IMR-90 (cell line): ENCODE measurements around the gene RBFA. TPM values are rescaled to one million over a fixed set of nuclear protein-coding genes. Genes with fewer than 3 reads are reported as not detected.

Experiments
- ATAC-seq: fragments of 200-7000 bp; cut with Tn5 transposase; 2 replicates; pipeline ENCODE4 v1.9.1; 2020; ENCODE audit warnings: low read depth, mild to moderate bottlenecking, moderate library complexity
- BruUV-seq: library from RNA; stranded (reverse); fragments of 400-500 nt; replicated peaks from 2 replicates; lab custom pipeline; 2021; lab: Mats Ljungman, UMichigan
- CTCF ChIA-PET: fragments of 300-600 bp; formaldehyde crosslinking; extraction: SDS; loops from one replicate; lab custom pipeline; 2021; ENCODE audit warnings: antibody characterized with exemption; lab: Yijun Ruan, JAX
- POLR2A ChIA-PET: fragments of 300-600 bp; sonication (Branson Sonifier 250); formaldehyde crosslinking; loops from one replicate; lab custom pipeline; 2022; ENCODE audit warnings: antibody characterized with exemption; ENCODE audit not compliant: unreplicated experiment; lab: Charles Lee
- DNase-seq: peaks from one replicate; pipeline ENCODE4 v3.0.0; 2013
- H2AFZ ChIP-seq: replicated peaks from 2 replicates; pipeline ENCODE3; 2013; ENCODE audit warnings: low read length, mild to moderate bottlenecking; ENCODE audit not compliant: poor library complexity
- H2AK5ac ChIP-seq: 2 replicates; pipeline ENCODE4 v1.6.1; 2013; ENCODE audit warnings: low read depth, low read length, inconsistent platforms
- H2AK9ac ChIP-seq: replicated peaks from 2 replicates; pipeline ENCODE3; 2013; ENCODE audit warnings: mild to moderate bottlenecking, low read depth, low read length, moderate library complexity; ENCODE audit not compliant: poor library complexity
- H2BK120ac ChIP-seq: 2 replicates; pipeline ENCODE4 v1.6.1; 2013; ENCODE audit warnings: low read depth, low read length, inconsistent platforms
- H2BK15ac ChIP-seq: 3 replicates; pipeline ENCODE4 v1.6.1; 2013; ENCODE audit warnings: low read depth, low read length, inconsistent platforms
- H2BK20ac ChIP-seq: 2 replicates; pipeline ENCODE4 v1.6.1; 2013; ENCODE audit warnings: low read depth, mild to moderate bottlenecking, inconsistent platforms, low read length, moderate library complexity
- H2BK5ac ChIP-seq: 2 replicates; pipeline ENCODE4 v1.6.1; 2013; ENCODE audit warnings: mild to moderate bottlenecking, low read depth, low read length, inconsistent platforms; ENCODE audit not compliant: poor library complexity, severe bottlenecking
- H3K14ac ChIP-seq: replicated peaks from 2 replicates; pipeline ENCODE4 v1.6.1; 2013; ENCODE audit warnings: low read depth, low read length, inconsistent platforms
- H3K18ac ChIP-seq: 2 replicates; pipeline ENCODE4 v1.6.1; 2013; ENCODE audit warnings: low read depth, low read length, control low read depth
- H3K23ac ChIP-seq: 2 replicates; pipeline ENCODE4 v1.6.1; 2013; ENCODE audit warnings: low read depth, low read length, inconsistent platforms
- H3K27ac ChIP-seq: 2 replicates; pipeline ENCODE4 v1.5.1; 2013; ENCODE audit warnings: mild to moderate bottlenecking, control low read depth, low read length; ENCODE audit not compliant: insufficient read depth
- H3K27me3 ChIP-seq: 2 replicates; pipeline ENCODE4 v1.6.1; 2013; ENCODE audit warnings: low read length; ENCODE audit not compliant: control insufficient read depth, insufficient read depth
- H3K36me3 ChIP-seq: 2 replicates; pipeline ENCODE4 v1.6.1; 2013; ENCODE audit warnings: low read length, mixed read lengths; ENCODE audit not compliant: control insufficient read depth, insufficient read depth
- H3K4ac ChIP-seq: 2 replicates; pipeline ENCODE4 v1.6.1; 2013; ENCODE audit warnings: low read depth, low read length, inconsistent platforms
- H3K4me1 ChIP-seq: 2 replicates; pipeline ENCODE4 v1.6.1; 2013; ENCODE audit warnings: low read length, mixed read lengths; ENCODE audit not compliant: control insufficient read depth, insufficient read depth
- H3K4me2 ChIP-seq: 2 replicates; pipeline ENCODE4 v1.6.1; 2013; ENCODE audit warnings: low read depth, mild to moderate bottlenecking, control low read depth, low read length, moderate library complexity
- H3K4me3 ChIP-seq: 2 replicates; pipeline ENCODE4 v1.5.1; 2013; ENCODE audit warnings: low read depth, mild to moderate bottlenecking, control low read depth, low read length, moderate library complexity; ENCODE audit not compliant: insufficient read depth
- H3K56ac ChIP-seq: 2 replicates; pipeline ENCODE4 v1.6.1; 2013; ENCODE audit warnings: low read length, inconsistent platforms; ENCODE audit not compliant: insufficient read depth; ENCODE audit errors: extremely low read depth
- H3K79me1 ChIP-seq, 2 experiments: 2 replicates each; pipeline ENCODE4 v1.6.1; 2013; ENCODE audit warnings: low read length in 2 of 2, inconsistent platforms in 1 of 2, low read depth in 1 of 2
- H3K9ac ChIP-seq: 2 replicates; pipeline ENCODE4 v1.6.1; 2013; ENCODE audit warnings: low read depth, low read length, control low read depth
- H3K9me1 ChIP-seq: 2 replicates; pipeline ENCODE4 v1.6.1; 2013; ENCODE audit warnings: low read length, inconsistent platforms; ENCODE audit not compliant: insufficient read depth
- H3K9me3 ChIP-seq: 2 replicates; pipeline ENCODE4 v1.6.1; 2013; ENCODE audit warnings: low read length; ENCODE audit not compliant: control insufficient read depth, insufficient read depth
- H4K20me1 ChIP-seq: 2 replicates; pipeline ENCODE4 v1.6.1; 2013; ENCODE audit warnings: low read length, inconsistent platforms; ENCODE audit not compliant: insufficient read depth
- H4K5ac ChIP-seq: 2 replicates; pipeline ENCODE4 v1.6.1; 2013; ENCODE audit warnings: mild to moderate bottlenecking, low read depth, low read length, control low read depth
- H4K8ac ChIP-seq, 2 experiments: 2 replicates each; pipeline ENCODE4 v1.6.1; 2013; ENCODE audit warnings: low read depth in 2 of 2, low read length in 2 of 2, control low read depth in 1 of 2, inconsistent platforms in 1 of 2
- H4K91ac ChIP-seq: 2 replicates; pipeline ENCODE4 v1.6.1; 2013; ENCODE audit warnings: low read depth, low read length, inconsistent platforms; ENCODE audit not compliant: insufficient read depth
- FOS ChIP-seq: fragments of 150-350 bp; IDR thresholded peaks from 2 replicates; pipeline ENCODE4 v1.6.1; 2016; ENCODE audit warnings: low read depth, low read length
- MAFK ChIP-seq: IDR thresholded peaks from 2 replicates; pipeline ENCODE4 v1.6.1; 2012; ENCODE audit warnings: low read depth, low read length, improper control_type of control experiment
- WGBS, 2 experiments: methylation state at CpG; one replicate each; pipeline versions ENCODE4 v1.1.5 to v1.1.7; 2013; ENCODE audit warnings: missing lambda C conversion rate in 2 of 2; ENCODE audit not compliant: insufficient read length in 1 of 2; ENCODE audit errors: extremely low coverage in 2 of 2; 5-methylcytosine and 5-hydroxymethylcytosine counted together
- dilution Hi-C: fragments of 300-500 bp; cut with HindIII; formaldehyde crosslinking; loops from one replicate; pipeline ENCODE4 v1.14.3; 2018; ENCODE audit warnings: low sequenced_read_pairs; ENCODE audit not compliant: unreplicated experiment
- in situ Hi-C: fragments of 300-500 bp; cut with MboI; formaldehyde crosslinking; loops from 3 replicates; pipeline ENCODE4 v1.14.3; 2019; ENCODE audit warnings: low sequenced_read_pairs, inconsistent platforms, mixed read lengths
- intact Hi-C: fragments of 100-400 bp; cut with micrococcal nuclease; formaldehyde crosslinking; loops from 2 replicates; pipeline ENCODE4 v1.10.0; 2022
- polyA plus RNA-seq, 3 experiments: library from polyadenylated mRNA; depleted of rRNA; stranded (reverse); fragments of >200 nt; gene quantifications; 2 replicates each; pipeline ENCODE4 v1.2.3, GENCODE V29; 2012; ENCODE audit warnings: low replicate concordance in 1 of 3
- total RNA-seq: library from RNA; depleted of rRNA; stranded (reverse); fragments of >200 nt; gene quantifications from 2 replicates; pipeline ENCODE4 v1.2.3, GENCODE V29; 2012

The RBFA gene
- total and polyA plus RNA-seq, 2 of the 4 experiments (the other 2 are of a cell fraction): 21.0 to 38.0 TPM

GRCh38 chr18:80040515-80040914, 6.3 kb downstream of the RBFA start:
- H2BK120ac ChIP-seq: no peak overlapping the region
- dilution Hi-C loops (no loop called here), intact Hi-C loops (no loop called here), in situ Hi-C loops (no loop called here)
- H3K56ac ChIP-seq: no peak overlapping the region
- no peak overlapping the region for H3K23ac ChIP-seq
- H2AFZ ChIP-seq: no peak overlapping the region
- no peak overlapping the region for H2AK9ac ChIP-seq
- H3K9me3 ChIP-seq: no peaks in the 10 kb centered on the region
- H3K9me1 ChIP-seq: peaks cover 7% of the 10 kb centered on the region
- no TSS peak for BruUV-seq
- no peak overlapping the region for H3K4ac ChIP-seq
- no peak overlapping the region for H4K91ac ChIP-seq
- CTCF ChIA-PET: interaction anchor here (1.0 kb wide), 1 partner anchor 75 kb away, joined by 3 read pairs; no protein-coding TSS in a partner anchor
- H3K18ac ChIP-seq: no peak overlapping the region
- H3K27ac ChIP-seq: no peak overlapping the region
- H2AK5ac ChIP-seq: no peak overlapping the region
- H3K79me1 ChIP-seq: peaks cover 14 to 34% of the 10 kb centered on the region in 2 experiments
- H3K4me2 ChIP-seq: no peak overlapping the region
- no peak overlapping the region for H3K4me3 ChIP-seq
- H3K14ac ChIP-seq: no peak overlapping the region
- DNase-seq: no peak
- H3K4me1 ChIP-seq: peaks cover 2% of the 10 kb centered on the region; the same call in 1 of the 2 replicates
- H3K36me3 ChIP-seq: peaks cover 21% of the 10 kb centered on the region
- H4K20me1 ChIP-seq: peaks cover 3% of the 10 kb centered on the region; the same call in 1 of the 2 replicates
- TF ChIP-seq FOS (no peak), MAFK (peak; percentile 85)
- no peak for ATAC-seq
- no peak overlapping the region for H2BK15ac ChIP-seq
- POLR2A ChIA-PET: no interaction called here
- H3K9ac ChIP-seq: no peak overlapping the region
- no peak overlapping the region for H2BK20ac ChIP-seq
- H4K8ac ChIP-seq: no peak overlapping the region
- H4K5ac ChIP-seq: no peak overlapping the region
- no peak overlapping the region for H2BK5ac ChIP-seq
- H3K27me3 ChIP-seq: no peaks in the 10 kb centered on the region
- no CpG with 5 or more reads among the region's 3 CpGs for WGBS, 2 experiments
